HepG2 (cell line): Measurements from ENCODE around the gene LRP5. TPM values are rescaled to one million over a fixed set of nuclear protein-coding genes. Genes with fewer than 3 reads are reported as not detected.

ENCODE experiments used
- AKNA ChIP-seq: sonication (generic); formaldehyde crosslinking; IDR thresholded peaks from 2 replicates; pipeline ENCODE4 v1.4.0; 2020; ENCODE audit warnings: missing genetic modification reagents, borderline replicate concordance
- EP300 ChIP-seq, 3 experiments: sonication (generic) in 1 of 3; formaldehyde crosslinking in 1 of 3; IDR thresholded peaks; 2 replicates each; pipeline versions ENCODE4 v1.5.1 to v1.6.1; 2011 to 2020; ENCODE audit warnings: low read depth in 2 of 3, low read length in 2 of 3, borderline replicate concordance in 1 of 3, improper control_type of control experiment in 1 of 3, mild to moderate bottlenecking in 1 of 3, missing genetic modification reagents in 1 of 3, moderate library complexity in 1 of 3
- GATAD2A ChIP-seq: IDR thresholded peaks from 2 replicates; pipeline ENCODE4 v1.6.1; 2016
- KAT7 ChIP-seq: IDR thresholded peaks from 2 replicates; pipeline ENCODE4 v1.6.1; 2018; ENCODE audit warnings: borderline replicate concordance, missing compliant biosample characterization
- MTERF4 ChIP-seq: sonication (generic); formaldehyde crosslinking; IDR thresholded peaks from 2 replicates; pipeline ENCODE4 v1.8.0; 2023; ENCODE audit warnings: mild to moderate bottlenecking, missing genetic modification reagents
- NONO ChIP-seq, 2 experiments: fragments of 450-650 bp in 1 of 2; sonication (generic) in 1 of 2; formaldehyde crosslinking in 1 of 2; IDR thresholded peaks in 1 of 2; conservative IDR thresholded peaks in 1 of 2; 2 replicates each; pipeline versions ENCODE4 v1.6.1 to v1.8.0; 2017 to 2022; ENCODE audit warnings: mild to moderate bottlenecking in 1 of 2, missing genetic modification reagents in 1 of 2, moderate library complexity in 1 of 2
- RFX5 ChIP-seq: IDR thresholded peaks from 2 replicates; pipeline ENCODE4 v1.6.1; 2011; ENCODE audit warnings: low read depth, low read length, improper control_type of control experiment
- ZNF121 ChIP-seq: sonication (generic); formaldehyde crosslinking; IDR thresholded peaks from 2 replicates; pipeline ENCODE4 v1.5.0; 2020; ENCODE audit warnings: mild to moderate bottlenecking, missing genetic modification reagents
- ZNF251 ChIP-seq: sonication (generic); formaldehyde crosslinking; IDR thresholded peaks from 2 replicates; pipeline ENCODE4 v1.9.0; 2021; ENCODE audit warnings: mild to moderate bottlenecking, missing genetic modification reagents
- ZNF407 ChIP-seq: sonication (generic); formaldehyde crosslinking; IDR thresholded peaks from one replicate; pipeline ENCODE4 v1.5.1; 2020; ENCODE audit warnings: mild to moderate bottlenecking, missing genetic modification reagents; ENCODE audit errors: not compliant biosample characterization
- ZNF432 ChIP-seq: sonication (generic); formaldehyde crosslinking; IDR thresholded peaks from 2 replicates; pipeline ENCODE4 v1.5.0; 2020; ENCODE audit warnings: missing genetic modification reagents, mild to moderate bottlenecking, borderline replicate concordance
- ZNF569 ChIP-seq: sonication (generic); formaldehyde crosslinking; IDR thresholded peaks from 2 replicates; pipeline ENCODE4 v1.5.0; 2020; ENCODE audit warnings: mild to moderate bottlenecking, missing genetic modification reagents, moderate library complexity, borderline replicate concordance
- polyA plus RNA-seq, 8 experiments: library from polyadenylated mRNA; depleted of rRNA in 3 of 8; stranded (reverse) in 7 of 8; unstranded in 1 of 8; fragments of >200 nt; fragmentation: Illumina TruSeq in 4 of 8; extraction: Trizol in 4 of 8; gene quantifications; 2 replicates each; pipeline versions ENCODE4 v1.2.1 to v1.2.3, GENCODE V29; 2011 to 2016; ENCODE audit warnings: low read depth in 4 of 8, missing spikeins in 1 of 8, mixed read lengths in 1 of 8; ENCODE audit not compliant: insufficient read depth in 1 of 8
- total RNA-seq, 5 experiments: library from RNA; depleted of rRNA; stranded (reverse); fragments of >200 nt; fragmentation: Illumina TruSeq; extraction: Trizol; gene quantifications; 2 replicates each; pipeline ENCODE4 v1.2.3, GENCODE V29; 2016; ENCODE audit warnings: low read depth in 1 of 5

Gene LRP5
- total and polyA plus RNA-seq, 2 of the 13 experiments (the other 11 are each of a cell fraction or from before 2014, with no cell fraction given) = 40.4 to 64.0 TPM

GRCh38 chr11:68373815-68374501 lies 61.6 kb downstream of the LRP5 start (continued):
- TF ChIP-seq ZNF407 (CRISPR knock-in tag) (no peak), AKNA (CRISPR knock-in tag) (no peak), GATAD2A (peak; percentile 51; the same call in 1 of the 2 replicates), ZNF432 (CRISPR knock-in tag) (no peak), MTERF4 (CRISPR knock-in tag) (no peak), ZNF121 (CRISPR knock-in tag) (peak; percentile 92), RFX5 (no peak), KAT7 (CRISPR knock-in tag) (no peak), ZNF569 (no peak), NONO (IDR thresholded peaks at IDR 0.05) (no peak), NONO (CRISPR knock-in tag; conservative IDR thresholded peaks at IDR 0.05) (0 out of 2 replicates have a peak, but pooled peaks have one; percentile 31), ZNF251 (no peak), EP300 (IDR thresholded peaks at IDR 0.05; ENCODE audit: low read depth in 2 of 2, low read length in 2 of 2) (peak in 1 of 2 experiments; percentile 32; a peak in 1 of 4 replicates), EP300 (CRISPR knock-in tag; IDR thresholded peaks at IDR 0.05; ENCODE audit: borderline replicate concordance) (no peak)
